H9 (cell line): ENCODE results near the gene GBP1. TPM values are rescaled to one million over a fixed set of nuclear protein-coding genes. Genes with fewer than 3 reads are reported as not detected.

Experiments
- DNase-seq: peaks from one replicate; pipeline ENCODE4 v3.0.0-alpha.2; 2017
- H2AFZ ChIP-seq: one replicate; pipeline ENCODE4 v1.6.1; 2013; ENCODE audit warnings: mild to moderate bottlenecking, low read length, control low read depth, moderate library complexity
- H2AK5ac ChIP-seq: 2 replicates; pipeline ENCODE4 v1.6.1; 2013; ENCODE audit warnings: low read length, control low read depth, mixed read lengths; ENCODE audit not compliant: insufficient read length
- H2BK120ac ChIP-seq: one replicate; pipeline ENCODE4 v1.6.1; 2013; ENCODE audit warnings: low read depth, mild to moderate bottlenecking, low read length, control low read depth, inconsistent platforms; ENCODE audit not compliant: poor library complexity, severe bottlenecking
- H2BK12ac ChIP-seq: 2 replicates; pipeline ENCODE4 v1.6.1; 2013; ENCODE audit warnings: low read length, control low read depth, mixed read lengths, low read depth; ENCODE audit not compliant: insufficient read length
- H2BK15ac ChIP-seq: 2 replicates; pipeline ENCODE4 v1.6.1; 2013; ENCODE audit warnings: low read depth, low read length, control low read depth
- H2BK20ac ChIP-seq: one replicate; pipeline ENCODE4 v1.6.1; 2013; ENCODE audit warnings: low read depth, mild to moderate bottlenecking, low read length, control low read depth, inconsistent platforms; ENCODE audit not compliant: poor library complexity, severe bottlenecking
- H2BK5ac ChIP-seq: 2 replicates; pipeline ENCODE4 v1.6.1; 2013; ENCODE audit warnings: low read length, control low read depth, mixed read lengths; ENCODE audit not compliant: insufficient read length
- H3K14ac ChIP-seq: 2 replicates; pipeline ENCODE4 v1.6.1; 2013; ENCODE audit warnings: low read length, control low read depth; ENCODE audit not compliant: insufficient read depth
- H3K18ac ChIP-seq: 2 replicates; pipeline ENCODE4 v1.6.1; 2013; ENCODE audit warnings: low read depth, mild to moderate bottlenecking, mixed read lengths, low read length, control low read depth; ENCODE audit not compliant: insufficient read length
- H3K23ac ChIP-seq: 2 replicates; pipeline ENCODE4 v1.6.1; 2013; ENCODE audit warnings: low read length, control low read depth, mixed read lengths, low read depth; ENCODE audit not compliant: insufficient read length
- H3K23me2 ChIP-seq: 2 replicates; pipeline ENCODE4 v1.6.1; 2013; ENCODE audit warnings: low read depth, mild to moderate bottlenecking, mixed read lengths, low read length, control low read depth; ENCODE audit not compliant: insufficient read length, poor library complexity, severe bottlenecking
- H3K27ac ChIP-seq: 2 replicates; pipeline ENCODE4 v1.5.1; 2013; ENCODE audit warnings: low read length, control low read depth, mixed read lengths, low read depth; ENCODE audit not compliant: insufficient read length
- H3K27me3 ChIP-seq: 2 replicates; pipeline ENCODE4 v1.6.1; 2013; ENCODE audit warnings: low read length, control low read depth, inconsistent platforms; ENCODE audit not compliant: insufficient read depth
- H3K4ac ChIP-seq: 2 replicates; pipeline ENCODE4 v1.6.1; 2013; ENCODE audit warnings: low read depth, mild to moderate bottlenecking, control low read depth, inconsistent platforms, low read length, moderate library complexity
- H3K4me1 ChIP-seq: 2 replicates; pipeline ENCODE4 v1.6.1; 2013; ENCODE audit warnings: low read length, control low read depth, inconsistent platforms; ENCODE audit not compliant: insufficient read depth
- H3K4me2 ChIP-seq: 2 replicates; pipeline ENCODE4 v1.6.1; 2013; ENCODE audit warnings: low read length, control low read depth, mixed read lengths; ENCODE audit not compliant: insufficient read length, insufficient read depth
- H3K56ac ChIP-seq: 2 replicates; pipeline ENCODE4 v1.6.1; 2013; ENCODE audit warnings: low read depth, mild to moderate bottlenecking, mixed read lengths, low read length, control low read depth; ENCODE audit not compliant: insufficient read length
- H3K79me1 ChIP-seq: 2 replicates; pipeline ENCODE4 v1.6.1; 2013; ENCODE audit warnings: low read depth, mild to moderate bottlenecking, moderate library complexity, low read length, control low read depth, inconsistent platforms; ENCODE audit not compliant: insufficient read depth, poor library complexity, severe bottlenecking
- H3K79me2 ChIP-seq: 2 replicates; pipeline ENCODE4 v1.6.1; 2013; ENCODE audit warnings: low read length, control low read depth, inconsistent platforms; ENCODE audit not compliant: insufficient read depth
- H3K9ac ChIP-seq: 2 replicates; pipeline ENCODE4 v1.6.1; 2013; ENCODE audit warnings: low read length, control low read depth, mixed read lengths; ENCODE audit not compliant: insufficient read length; ENCODE audit errors: extremely low read depth
- H3K9me3 ChIP-seq: one replicate; pipeline ENCODE4 v1.6.1; 2013; ENCODE audit warnings: low read depth, low read length, inconsistent platforms; ENCODE audit not compliant: control insufficient read depth
- H3T11ph ChIP-seq: one replicate; pipeline ENCODE4 v1.6.1; 2013; ENCODE audit warnings: mild to moderate bottlenecking, low read length, control low read depth, inconsistent platforms
- H4K20me1 ChIP-seq: one replicate; pipeline ENCODE4 v1.6.1; 2013; ENCODE audit not compliant: control insufficient read depth, insufficient read length, insufficient read depth
- H4K5ac ChIP-seq: 2 replicates; pipeline ENCODE4 v1.6.1; 2013; ENCODE audit warnings: low read depth, mild to moderate bottlenecking, mixed read lengths, low read length, control low read depth; ENCODE audit not compliant: insufficient read length
- H4K8ac ChIP-seq: replicated peaks from 2 replicates; pipeline ENCODE4 v1.6.1; 2013; ENCODE audit warnings: low read length, control low read depth, mixed read lengths, low read depth; ENCODE audit not compliant: insufficient read length
- H4K91ac ChIP-seq: 2 replicates; pipeline ENCODE4 v1.6.1; 2013; ENCODE audit warnings: low read depth, mild to moderate bottlenecking, moderate library complexity, mixed read lengths, low read length, control low read depth; ENCODE audit not compliant: insufficient read length
- H3K27ac Mint-ChIP-seq, 3 experiments: 2 replicates in 2 of 3; 3 replicates in 1 of 3; pipeline ENCODE4 v1.8.0; 2020 to 2021; ENCODE audit warnings: mixed read lengths in 3 of 3, mild to moderate bottlenecking in 1 of 3, moderate library complexity in 1 of 3
- H3K27me3 Mint-ChIP-seq: 2 replicates; pipeline ENCODE4 v1.8.0; 2021; ENCODE audit warnings: low read depth, mild to moderate bottlenecking, moderate library complexity, mixed read lengths
- H3K36me3 Mint-ChIP-seq, 3 experiments: 2 replicates in 2 of 3; 3 replicates in 1 of 3; pipeline ENCODE4 v1.8.0; 2020 to 2021; ENCODE audit warnings: low read depth in 3 of 3, mixed read lengths in 3 of 3; ENCODE audit not compliant: insufficient read depth in 1 of 3
- H3K4me1 Mint-ChIP-seq, 2 experiments: 2 replicates each; pipeline ENCODE4 v1.8.0; 2020; ENCODE audit warnings: mixed read lengths in 2 of 2
- H3K4me3 Mint-ChIP-seq, 2 experiments: 2 replicates in 1 of 2; 3 replicates in 1 of 2; pipeline ENCODE4 v1.8.0; 2020 to 2021; ENCODE audit warnings: mild to moderate bottlenecking in 2 of 2, mixed read lengths in 2 of 2, moderate library complexity in 1 of 2
- H3K9me3 Mint-ChIP-seq, 2 experiments: 2 replicates in 1 of 2; 3 replicates in 1 of 2; pipeline ENCODE4 v1.8.0; 2020; ENCODE audit warnings: mild to moderate bottlenecking in 2 of 2, mixed read lengths in 2 of 2, moderate library complexity in 1 of 2
- CTCF ChIP-seq: fragments of 200-600 bp; sonication (generic); conservative IDR thresholded peaks from 3 replicates; pipeline ENCODE4 v1.8.0; 2021; ENCODE audit warnings: antibody characterized with exemption, mild to moderate bottlenecking
- WGBS: extraction: QIAGEN DNeasy Blood & Tissue Kit; methylation state at CpG from one replicate; pipeline ENCODE4 v1.1.7; 2013; ENCODE audit warnings: missing lambda C conversion rate, low lambda C conversion rate, mixed read lengths; ENCODE audit not compliant: insufficient read length; ENCODE audit errors: extremely low coverage; 5-methylcytosine and 5-hydroxymethylcytosine counted together
- total RNA-seq: library from RNA; stranded (reverse); gene quantifications from 2 replicates; pipeline ENCODE4 v1.2.1, GENCODE V29; 2021

The GBP1 gene
- total RNA-seq, 1 experiment from 2014 or later: not detected

DNA sequence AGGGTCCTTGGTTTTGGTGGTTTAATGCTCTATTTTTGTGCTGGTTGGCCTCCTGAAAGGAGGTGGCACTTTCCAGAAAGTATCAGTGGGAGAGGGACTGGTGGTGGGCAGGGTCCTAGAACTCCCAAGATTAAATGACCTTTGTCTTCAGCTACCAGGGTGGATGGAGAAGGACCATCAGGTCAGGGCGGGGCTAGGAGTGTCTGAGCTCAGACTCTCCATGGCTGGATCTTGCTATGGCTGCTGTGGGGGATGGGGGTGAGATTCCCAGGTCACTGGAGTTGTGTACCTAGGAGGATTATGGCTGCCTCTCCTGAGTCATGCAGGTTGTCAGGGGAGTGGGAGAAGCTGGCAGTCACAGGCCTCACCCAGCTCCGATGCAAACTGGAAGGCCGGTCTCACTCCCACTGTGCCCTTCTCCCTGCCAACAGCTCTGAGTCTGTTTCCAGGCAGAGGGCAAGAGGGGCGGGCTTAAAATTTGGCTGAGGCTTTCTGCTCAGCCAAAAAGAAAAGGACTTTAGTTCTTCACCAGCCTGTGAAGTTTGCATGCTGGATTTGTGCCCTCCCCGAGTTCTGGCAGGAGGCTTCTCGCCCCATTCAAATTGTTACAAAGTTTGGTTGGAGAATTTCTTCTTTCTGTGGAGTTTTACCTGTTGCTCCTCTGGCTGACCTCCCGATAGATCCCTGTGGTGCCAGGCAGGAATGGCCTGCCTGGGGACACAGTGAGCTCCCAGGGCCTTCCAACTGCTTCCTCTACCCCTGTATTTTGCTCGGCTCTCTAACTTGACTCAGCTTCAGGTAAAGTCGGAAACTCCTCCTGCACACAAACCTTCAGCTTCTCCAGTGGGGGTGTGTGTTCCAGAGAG, 59.5 kb downstream of the GBP1 start:
- H3K79me2 ChIP-seq: no peaks in the 10 kb centered on the region
- H3T11ph ChIP-seq: no peak overlapping the region
- H3K14ac ChIP-seq: no peak overlapping the region; the same call in 1 of the 2 replicates
- H3K56ac ChIP-seq: no peak overlapping the region
- H2BK15ac ChIP-seq: no peak overlapping the region
- no peak overlapping the region for H3K18ac ChIP-seq
- no peak overlapping the region for H3K23ac ChIP-seq
- Mint-ChIP-seq H3K27me3 (no peaks in the 10 kb centered on the region), H3K9me3 (no peaks in the 10 kb centered on the region; a peak in 1 of 5 replicates), H3K4me3 (no peak overlapping the region), H3K4me1 (peaks cover 11 to 16% of the 10 kb centered on the region in 2 experiments), H3K36me3 (no peaks in the 10 kb centered on the region; a peak in 1 of 7 replicates), H3K27ac (peak overlapping the region in 2 of 3 experiments; percentile 38 to 53; a peak in 4 of 7 replicates)
- H2AFZ ChIP-seq: no peak overlapping the region
- no peak overlapping the region for H2BK5ac ChIP-seq
- no peaks in the 10 kb centered on the region for H3K79me1 ChIP-seq
- no peak overlapping the region for H3K4ac ChIP-seq
- no peak overlapping the region for H4K5ac ChIP-seq
- no peak overlapping the region for H3K27ac ChIP-seq
- no peak for TF ChIP-seq CTCF
- H3K4me2 ChIP-seq: no peak overlapping the region
- H2BK120ac ChIP-seq: no peak overlapping the region
- no peaks in the 10 kb centered on the region for H3K27me3 ChIP-seq
- no peak overlapping the region for H2AK5ac ChIP-seq
- WGBS: no CpG with 5 or more reads among the region's 9 CpGs
- DNase-seq: no peak
- no peak overlapping the region for H2BK20ac ChIP-seq
- H3K4me1 ChIP-seq: peaks cover 3% of the 10 kb centered on the region; the same call in 1 of the 2 replicates
- H3K9ac ChIP-seq: no peak overlapping the region
- H2BK12ac ChIP-seq: no peak overlapping the region
- no peak overlapping the region for H4K91ac ChIP-seq
- H4K8ac ChIP-seq: no peak overlapping the region
- H3K23me2 ChIP-seq: no peaks in the 10 kb centered on the region
- no peaks in the 10 kb centered on the region for H3K9me3 ChIP-seq
- H4K20me1 ChIP-seq: no peaks in the 10 kb centered on the region

Other genes with a start within 250 kb of the GBP1 start
- gene GTF2B, start 173.6 kb downstream of the GBP1 start, total RNA-seq: 23.2 TPM in 2 replicates
- gene KYAT3, start 72.6 kb downstream of the GBP1 start, total RNA-seq: 53.3 and 56.1 TPM in 2 replicates
- 35.3 and 35.4 TPM in 2 replicates for gene RBMXL1, start 72.6 kb downstream of the GBP1 start, total RNA-seq
- gene GBP3, start 42.3 kb downstream of the GBP1 start, total RNA-seq: not detected in 2 replicates
- not detected in 2 replicates for gene GBP2, start 60.9 kb upstream of the GBP1 start, total RNA-seq
- not detected in 2 replicates for gene GBP7, start 110.8 kb upstream of the GBP1 start, total RNA-seq
- not detected in 2 replicates for gene GBP4, start 133.7 kb upstream of the GBP1 start, total RNA-seq
- gene GBP5, start 207.7 kb upstream of the GBP1 start, total RNA-seq: not detected in 2 replicates